H1 (cell line): Measurements from ENCODE around the gene SFXN2. TPM values are rescaled to one million over a fixed set of nuclear protein-coding genes. Genes with fewer than 3 reads are reported as not detected.

Source experiments
- polyA plus RNA-seq, 7 experiments: library from polyadenylated mRNA; depleted of rRNA in 3 of 7; stranded (reverse) in 5 of 7; unstranded in 2 of 7; fragments of >200 nt in 5 of 7; fragments of 200-250 nt in 2 of 7; gene quantifications; 1 replicate in 5 of 7; 2 replicates in 1 of 7; 4 replicates in 1 of 7; pipeline versions ENCODE4 v1.2.1 to v1.2.3, GENCODE V29; 2011 to 2013; ENCODE audit warnings: missing spikeins in 2 of 7, mixed read lengths in 2 of 7
- total RNA-seq: library from RNA; stranded (reverse); fragmentation: NEBNext Ultra II Directional; extraction: Animal tissue kit (Norgen Biotek cat#: 25700); gene quantifications from 2 replicates; pipeline ENCODE4 v1.2.1, GENCODE V29; 2021
- TF ChIP-seq, protein P1 (sequence below): fragments of 300-600 bp; sonication (generic); IDR thresholded peaks from 2 replicates; pipeline ENCODE4 v1.7.1; 2012; ENCODE audit warnings: low read length, moderate library complexity, mild to moderate bottlenecking, inconsistent platforms; ENCODE audit not compliant: insufficient replicate concordance

Gene SFXN2
- total and polyA plus RNA-seq, 2 of the 8 experiments (the other 6 are each of a cell fraction or from before 2014, with no cell fraction given), result 20.5 to 23.5 TPM

DNA sequence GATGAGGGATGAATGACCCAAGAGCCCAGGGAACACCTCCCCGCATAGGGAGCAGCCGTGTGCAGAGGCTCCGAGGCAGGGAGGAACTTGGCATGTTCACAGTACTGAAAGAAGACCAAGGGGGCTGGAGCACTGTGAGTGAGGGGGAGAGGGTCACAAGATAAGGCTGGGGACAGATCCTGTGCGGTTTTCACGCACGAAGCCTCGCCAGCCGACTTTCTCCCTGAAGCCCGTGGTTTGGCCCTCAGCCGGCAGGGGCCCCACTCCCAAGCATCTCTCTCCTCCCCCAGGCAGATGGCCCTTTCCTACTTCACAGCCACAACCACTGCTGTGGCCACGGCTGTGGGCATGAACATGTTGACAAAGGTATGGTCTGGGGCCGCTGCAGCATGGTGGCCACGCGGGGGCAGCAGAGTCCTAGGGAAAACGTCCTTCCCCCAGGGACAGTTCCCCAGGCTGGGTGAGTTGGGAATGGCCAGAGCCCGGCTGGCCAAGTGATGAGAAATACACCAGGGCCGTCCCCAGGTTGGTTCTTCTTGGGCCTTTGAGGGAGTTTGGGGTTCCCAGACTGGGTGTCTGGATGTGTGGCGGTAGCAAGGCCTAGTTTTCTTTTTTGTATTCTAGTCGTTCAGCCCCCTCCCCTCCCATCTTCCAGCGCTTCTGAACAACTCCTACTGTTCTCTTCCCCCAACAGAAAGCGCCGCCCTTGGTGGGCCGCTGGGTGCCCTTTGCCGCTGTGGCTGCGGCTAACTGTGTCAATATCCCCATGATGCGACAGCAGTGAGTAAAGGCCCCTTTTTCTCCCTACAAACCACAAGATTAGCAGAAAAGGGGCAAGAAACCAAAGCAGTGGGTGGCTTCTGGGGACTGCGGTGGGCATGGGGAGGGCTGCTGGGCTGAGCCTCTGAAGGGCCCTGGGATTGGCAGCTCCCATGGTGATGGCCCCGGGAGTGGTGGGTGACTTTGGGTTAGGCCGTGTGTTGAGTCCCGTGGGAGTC, 14.9 kb downstream of the SFXN2 start (continued):
- TF ChIP-seq, protein P1, sequence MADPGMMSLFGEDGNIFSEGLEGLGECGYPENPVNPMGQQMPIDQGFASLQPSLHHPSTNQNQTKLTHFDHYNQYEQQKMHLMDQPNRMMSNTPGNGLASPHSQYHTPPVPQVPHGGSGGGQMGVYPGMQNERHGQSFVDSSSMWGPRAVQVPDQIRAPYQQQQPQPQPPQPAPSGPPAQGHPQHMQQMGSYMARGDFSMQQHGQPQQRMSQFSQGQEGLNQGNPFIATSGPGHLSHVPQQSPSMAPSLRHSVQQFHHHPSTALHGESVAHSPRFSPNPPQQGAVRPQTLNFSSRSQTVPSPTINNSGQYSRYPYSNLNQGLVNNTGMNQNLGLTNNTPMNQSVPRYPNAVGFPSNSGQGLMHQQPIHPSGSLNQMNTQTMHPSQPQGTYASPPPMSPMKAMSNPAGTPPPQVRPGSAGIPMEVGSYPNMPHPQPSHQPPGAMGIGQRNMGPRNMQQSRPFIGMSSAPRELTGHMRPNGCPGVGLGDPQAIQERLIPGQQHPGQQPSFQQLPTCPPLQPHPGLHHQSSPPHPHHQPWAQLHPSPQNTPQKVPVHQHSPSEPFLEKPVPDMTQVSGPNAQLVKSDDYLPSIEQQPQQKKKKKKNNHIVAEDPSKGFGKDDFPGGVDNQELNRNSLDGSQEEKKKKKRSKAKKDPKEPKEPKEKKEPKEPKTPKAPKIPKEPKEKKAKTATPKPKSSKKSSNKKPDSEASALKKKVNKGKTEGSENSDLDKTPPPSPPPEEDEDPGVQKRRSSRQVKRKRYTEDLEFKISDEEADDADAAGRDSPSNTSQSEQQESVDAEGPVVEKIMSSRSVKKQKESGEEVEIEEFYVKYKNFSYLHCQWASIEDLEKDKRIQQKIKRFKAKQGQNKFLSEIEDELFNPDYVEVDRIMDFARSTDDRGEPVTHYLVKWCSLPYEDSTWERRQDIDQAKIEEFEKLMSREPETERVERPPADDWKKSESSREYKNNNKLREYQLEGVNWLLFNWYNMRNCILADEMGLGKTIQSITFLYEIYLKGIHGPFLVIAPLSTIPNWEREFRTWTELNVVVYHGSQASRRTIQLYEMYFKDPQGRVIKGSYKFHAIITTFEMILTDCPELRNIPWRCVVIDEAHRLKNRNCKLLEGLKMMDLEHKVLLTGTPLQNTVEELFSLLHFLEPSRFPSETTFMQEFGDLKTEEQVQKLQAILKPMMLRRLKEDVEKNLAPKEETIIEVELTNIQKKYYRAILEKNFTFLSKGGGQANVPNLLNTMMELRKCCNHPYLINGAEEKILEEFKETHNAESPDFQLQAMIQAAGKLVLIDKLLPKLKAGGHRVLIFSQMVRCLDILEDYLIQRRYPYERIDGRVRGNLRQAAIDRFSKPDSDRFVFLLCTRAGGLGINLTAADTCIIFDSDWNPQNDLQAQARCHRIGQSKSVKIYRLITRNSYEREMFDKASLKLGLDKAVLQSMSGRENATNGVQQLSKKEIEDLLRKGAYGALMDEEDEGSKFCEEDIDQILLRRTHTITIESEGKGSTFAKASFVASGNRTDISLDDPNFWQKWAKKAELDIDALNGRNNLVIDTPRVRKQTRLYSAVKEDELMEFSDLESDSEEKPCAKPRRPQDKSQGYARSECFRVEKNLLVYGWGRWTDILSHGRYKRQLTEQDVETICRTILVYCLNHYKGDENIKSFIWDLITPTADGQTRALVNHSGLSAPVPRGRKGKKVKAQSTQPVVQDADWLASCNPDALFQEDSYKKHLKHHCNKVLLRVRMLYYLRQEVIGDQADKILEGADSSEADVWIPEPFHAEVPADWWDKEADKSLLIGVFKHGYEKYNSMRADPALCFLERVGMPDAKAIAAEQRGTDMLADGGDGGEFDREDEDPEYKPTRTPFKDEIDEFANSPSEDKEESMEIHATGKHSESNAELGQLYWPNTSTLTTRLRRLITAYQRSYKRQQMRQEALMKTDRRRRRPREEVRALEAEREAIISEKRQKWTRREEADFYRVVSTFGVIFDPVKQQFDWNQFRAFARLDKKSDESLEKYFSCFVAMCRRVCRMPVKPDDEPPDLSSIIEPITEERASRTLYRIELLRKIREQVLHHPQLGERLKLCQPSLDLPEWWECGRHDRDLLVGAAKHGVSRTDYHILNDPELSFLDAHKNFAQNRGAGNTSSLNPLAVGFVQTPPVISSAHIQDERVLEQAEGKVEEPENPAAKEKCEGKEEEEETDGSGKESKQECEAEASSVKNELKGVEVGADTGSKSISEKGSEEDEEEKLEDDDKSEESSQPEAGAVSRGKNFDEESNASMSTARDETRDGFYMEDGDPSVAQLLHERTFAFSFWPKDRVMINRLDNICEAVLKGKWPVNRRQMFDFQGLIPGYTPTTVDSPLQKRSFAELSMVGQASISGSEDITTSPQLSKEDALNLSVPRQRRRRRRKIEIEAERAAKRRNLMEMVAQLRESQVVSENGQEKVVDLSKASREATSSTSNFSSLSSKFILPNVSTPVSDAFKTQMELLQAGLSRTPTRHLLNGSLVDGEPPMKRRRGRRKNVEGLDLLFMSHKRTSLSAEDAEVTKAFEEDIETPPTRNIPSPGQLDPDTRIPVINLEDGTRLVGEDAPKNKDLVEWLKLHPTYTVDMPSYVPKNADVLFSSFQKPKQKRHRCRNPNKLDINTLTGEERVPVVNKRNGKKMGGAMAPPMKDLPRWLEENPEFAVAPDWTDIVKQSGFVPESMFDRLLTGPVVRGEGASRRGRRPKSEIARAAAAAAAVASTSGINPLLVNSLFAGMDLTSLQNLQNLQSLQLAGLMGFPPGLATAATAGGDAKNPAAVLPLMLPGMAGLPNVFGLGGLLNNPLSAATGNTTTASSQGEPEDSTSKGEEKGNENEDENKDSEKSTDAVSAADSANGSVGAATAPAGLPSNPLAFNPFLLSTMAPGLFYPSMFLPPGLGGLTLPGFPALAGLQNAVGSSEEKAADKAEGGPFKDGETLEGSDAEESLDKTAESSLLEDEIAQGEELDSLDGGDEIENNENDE, result no peak
